ENCODE results near the gene FBXO21. TPM values are rescaled to one million over a fixed set of nuclear protein-coding genes. Genes with fewer than 3 reads are reported as not detected.
"Not testable (repeated sequence)": the region's sequence is repeated elsewhere in the genome, so short reads cannot be mapped to it uniquely, and the experiment has no call there.

FBXO21 gene
- polyA plus RNA-seq, 3 donors: 10.3 to 10.7 (median 10.6) TPM

- H3K27ac ChIP-seq (ENCODE audit: low read depth, low read length): no peak overlapping the region
- 86 to 93% (median 92%) methylated on average over 7 of the region's 7 CpGs for WGBS, 3 donors
Measured at GRCh38 chr12:117125767-117126166, 64.5 kb downstream of the FBXO21 start.

- H3K27ac ChIP-seq (ENCODE audit: low read depth, low read length): no peak overlapping the region
- 73 to 80% (median 80%) methylated on average over 5 to 6 of the region's 6 CpGs for WGBS, 3 donors
Measured at GRCh38 chr12:117125272-117125613, 65.0 kb downstream of the FBXO21 start.

GRCh38 chr12:117124421-117125271 is 65.6 kb downstream of the FBXO21 start:
- 71 to 84% (median 71%) methylated on average over 8 of the region's 8 CpGs for WGBS, 3 donors
- H3K27ac ChIP-seq (ENCODE audit: low read depth, low read length): no peak overlapping the region

GRCh38 chr12:117121441-117121840 is 68.8 kb downstream of the FBXO21 start:
- no peak overlapping the region for H3K27ac ChIP-seq (ENCODE audit: low read depth, low read length)
- WGBS, 3 donors: 55 to 79% (median 64%) methylated on average over 3 of the region's 3 CpGs

- 47 to 72% (median 49%) methylated on average over 9 of the region's 9 CpGs for WGBS, 3 donors
- no peak overlapping the region for H3K27ac ChIP-seq (ENCODE audit: low read depth, low read length)
Measured at GRCh38 chr12:117120787-117121186, 69.5 kb downstream of the FBXO21 start.

- no peak overlapping the region for H3K27ac ChIP-seq (ENCODE audit: low read depth, low read length)
- WGBS, 3 donors: 49 to 57% (median 56%) methylated on average over 6 of the region's 6 CpGs
Measured at GRCh38 chr12:117119592-117120198, 70.6 kb downstream of the FBXO21 start.

- 65 to 74% (median 69%) methylated on average over 18 of the region's 18 CpGs for WGBS, 3 donors
- no peak overlapping the region for H3K27ac ChIP-seq (ENCODE audit: low read depth, low read length)
Measured at GRCh38 chr12:117118838-117119591, 71.3 kb downstream of the FBXO21 start.

- 23 to 83% (median 82%) methylated on average over 10 of the region's 10 CpGs for WGBS, 3 donors
- H3K27ac ChIP-seq (ENCODE audit: low read depth, low read length): no peak overlapping the region
Measured at GRCh38 chr12:117114784-117115183, 75.5 kb downstream of the FBXO21 start.

- WGBS, 3 donors: 94 to 96% (median 95%) methylated on average over 9 of the region's 9 CpGs
- no peak overlapping the region for H3K27ac ChIP-seq (ENCODE audit: low read depth, low read length)
Measured at GRCh38 chr12:117113231-117113630, 77.0 kb downstream of the FBXO21 start.

GRCh38 chr12:117111821-117112595 is 78.3 kb downstream of the FBXO21 start:
- no peak overlapping the region for H3K27ac ChIP-seq (ENCODE audit: low read depth, low read length)
- WGBS, 3 donors: 39 to 61% (median 52%) methylated on average over 15 of the region's 15 CpGs

GRCh38 chr12:117111386-117111785 is 78.9 kb downstream of the FBXO21 start:
- H3K27ac ChIP-seq (ENCODE audit: low read depth, low read length): no peak overlapping the region
- 38 to 58% (median 41%) methylated on average over 6 of the region's 6 CpGs for WGBS, 3 donors

GRCh38 chr12:117109943-117110635 is 80.2 kb downstream of the FBXO21 start:
- 78 to 91% (median 85%) methylated on average over 8 of the region's 8 CpGs for WGBS, 3 donors
- H3K27ac ChIP-seq (ENCODE audit: low read depth, low read length): no peak overlapping the region

- no peak overlapping the region for H3K27ac ChIP-seq (ENCODE audit: low read depth, low read length)
- 53 to 93% (median 73%) methylated on average over 12 of the region's 12 CpGs for WGBS, 3 donors
Measured at GRCh38 chr12:117105902-117106301, 84.4 kb downstream of the FBXO21 start.

- WGBS, 3 donors: 22 to 64% (median 31%) methylated on average over 2 of the region's 2 CpGs
- not testable (repeated sequence) for H3K27ac ChIP-seq (ENCODE audit: low read depth, low read length)
Measured at GRCh38 chr12:117104003-117104402, 86.3 kb downstream of the FBXO21 start.

GRCh38 chr12:117102800-117103181 is 87.5 kb downstream of the FBXO21 start:
- no peak overlapping the region for H3K27ac ChIP-seq (ENCODE audit: low read depth, low read length)
- WGBS, 3 donors: 67 to 93% (median 87%) methylated on average over 3 of the region's 3 CpGs

GRCh38 chr12:117101953-117102799 is 88.1 kb downstream of the FBXO21 start:
- no peak overlapping the region for H3K27ac ChIP-seq (ENCODE audit: low read depth, low read length)
- WGBS, 3 donors: 58 to 81% (median 65%) methylated on average over 14 of the region's 14 CpGs

Data from adipose tissue (tissue), 3 donors.